ENCODE measurements around the gene DMPK. TPM values are rescaled to one million over a fixed set of nuclear protein-coding genes. Genes with fewer than 3 reads are reported as not detected.

DMPK gene
- total and polyA plus RNA-seq, 9 of the 15 experiments (the other 6 are each of a cell fraction or from before 2014, with no cell fraction given) = 0.24 to 31.3 (median 7.3) TPM

- TF ChIP-seq ZNF395 (CRISPR knock-in tag; IDR thresholded peaks at IDR 0.05) (peak; percentile 52; the same call in 1 of the 2 replicates), ZNF518B (CRISPR knock-in tag; IDR thresholded peaks at IDR 0.05) (no peak), SMARCE1 (IDR thresholded peaks at IDR 0.05) (peak; percentile 89), FIP1L1 (IDR thresholded peaks at IDR 0.05; ENCODE audit: low read depth, low read length, poor library complexity, severe bottlenecking) (no peak), HDAC8 (tag; IDR thresholded peaks at IDR 0.05) (no peak), ARID1B (IDR thresholded peaks at IDR 0.05) (peak; percentile 84), CGGBP1 (CRISPR knock-in tag; IDR thresholded peaks at IDR 0.05) (no peak)
These were observed 27.4 kb upstream of the DMPK start (continued) for GRCh38 chr19:45809643-45810159.

All from K562 (cell line).